Thyroid gland (tissue), 4 donors: ENCODE data around the gene FANCG. TPM values are rescaled to one million over a fixed set of nuclear protein-coding genes. Genes with fewer than 3 reads are reported as not detected.

Experiments
- small RNA-seq: library from RNA; depleted of rRNA; stranded (forward); fragments of <200 nt; gene quantifications from one replicate; pipeline ENCODE3, GENCODE V24; 2016
- total RNA-seq, 4 donors: library from RNA; depleted of rRNA; stranded (reverse); fragments of >200 nt; gene quantifications; one replicate each; pipeline ENCODE4 v1.2.3, GENCODE V29; 2016

FANCG gene
- total RNA-seq, 4 donors from 2014 or later = 8.6 to 13.8 (median 11.8) TPM

Small RNA genes within 50 kb of the gene (small RNA-seq; reads per million reads assigned to genes)
- gene RN7SL338P = not detected

Other genes starting within 250 kb of the FANCG start
- gene PHF24, start 121.7 kb downstream of the FANCG start, total RNA-seq = 1 to 10 TPM in 3 of 4 donors, under 1 TPM in 1; 0.67 to 2.1 (median 1.4) TPM
- gene DNAJB5, start 90.2 kb downstream of the FANCG start, total RNA-seq = 10 to 100 TPM; 11.8 to 18.7 (median 16.5) TPM
- gene VCP, start 7.3 kb downstream of the FANCG start, total RNA-seq = 100 to 1,000 TPM; 150 to 260 (median 233) TPM
- gene PIGO, start 16.6 kb upstream of the FANCG start, total RNA-seq = 10 to 100 TPM; 20.8 to 50.5 (median 39.4) TPM
- gene STOML2, start 23.2 kb upstream of the FANCG start, total RNA-seq = 100 to 1,000 TPM in 1 of 4 donors, 10 to 100 TPM in 3; 72.5 to 130 (median 99.8) TPM
- 10 to 100 TPM in 2 of 4 donors, 1 to 10 TPM in 2; 7.8 to 21.0 (median 11.8) TPM for gene ATOSB, start 35.9 kb upstream of the FANCG start, total RNA-seq
- gene UNC13B, start 82.1 kb upstream of the FANCG start, total RNA-seq = 10 to 100 TPM; 19.1 to 46.9 (median 35.1) TPM